NCI-H526 treated with DMSO at 0.1 percent for 48 hours (cell line): Measurements from ENCODE around the gene IQCM.
"Not testable (repeated sequence)": the region's sequence is repeated elsewhere in the genome, so short reads cannot be mapped to it uniquely, and the experiment has no call there.

Experiments
- DNase-seq: peaks from one replicate; lab custom pipeline; 2025; lab: John Stamatoyannopoulos, UW

Gene IQCM

DNA sequence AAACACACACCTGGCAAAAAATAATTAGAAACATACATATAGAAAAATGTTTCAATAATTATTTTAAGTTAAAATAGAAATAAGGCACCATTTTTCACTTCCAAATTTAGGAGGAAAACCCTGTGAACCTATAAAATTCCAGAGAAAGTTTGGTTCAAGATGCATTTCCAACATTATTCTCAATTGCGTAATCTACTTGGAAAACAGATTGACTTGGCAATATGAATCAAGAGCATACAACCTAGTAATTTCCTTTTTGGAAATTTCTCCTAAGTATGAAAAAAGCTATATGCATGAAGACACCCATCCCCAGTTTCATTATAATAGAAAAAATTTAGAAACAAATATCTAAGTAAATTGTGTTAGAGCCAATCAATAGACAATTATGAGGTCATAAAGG lies 242.9 kb downstream of the IQCM start:
- DNase-seq: no peak

DNA sequence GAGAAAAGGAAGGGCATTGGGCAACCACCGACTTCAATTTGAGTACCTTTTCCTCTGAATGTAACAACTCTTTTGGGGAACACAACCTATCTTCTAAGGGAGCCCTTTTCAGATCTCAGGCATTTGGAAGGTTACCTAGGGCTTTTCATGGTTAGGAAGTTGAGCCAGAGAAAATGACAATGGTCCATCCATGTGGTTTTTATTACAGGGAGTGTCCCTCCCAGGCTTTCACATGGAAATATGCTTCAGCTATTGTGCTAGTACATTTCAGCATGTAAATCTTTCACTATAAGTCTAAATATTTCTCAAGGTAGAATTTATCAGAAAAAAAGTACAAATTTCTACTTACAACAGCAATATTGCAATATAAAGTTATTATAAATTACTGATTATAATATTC lies 259.8 kb downstream of the IQCM start:
- DNase-seq: no peak

DNA sequence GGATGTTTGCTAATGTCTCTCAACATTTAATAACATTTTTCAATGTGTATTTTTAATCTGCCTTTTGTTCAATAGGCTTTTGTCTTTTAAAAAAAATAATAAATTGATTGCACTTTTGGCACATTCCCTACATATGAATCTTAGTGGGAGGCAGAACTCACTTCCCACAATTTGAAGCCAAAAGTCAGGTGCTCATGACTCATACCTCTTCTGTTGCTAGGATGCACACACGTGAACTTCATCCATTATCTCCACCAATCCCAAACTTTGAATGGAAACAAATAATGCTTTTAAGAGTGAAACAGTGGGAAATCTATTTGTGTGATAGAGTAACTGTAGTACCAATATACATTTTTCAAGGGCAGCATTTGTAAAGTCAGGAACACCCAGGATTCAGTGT lies 260.5 kb downstream of the IQCM start:
- no peak for DNase-seq

DNA sequence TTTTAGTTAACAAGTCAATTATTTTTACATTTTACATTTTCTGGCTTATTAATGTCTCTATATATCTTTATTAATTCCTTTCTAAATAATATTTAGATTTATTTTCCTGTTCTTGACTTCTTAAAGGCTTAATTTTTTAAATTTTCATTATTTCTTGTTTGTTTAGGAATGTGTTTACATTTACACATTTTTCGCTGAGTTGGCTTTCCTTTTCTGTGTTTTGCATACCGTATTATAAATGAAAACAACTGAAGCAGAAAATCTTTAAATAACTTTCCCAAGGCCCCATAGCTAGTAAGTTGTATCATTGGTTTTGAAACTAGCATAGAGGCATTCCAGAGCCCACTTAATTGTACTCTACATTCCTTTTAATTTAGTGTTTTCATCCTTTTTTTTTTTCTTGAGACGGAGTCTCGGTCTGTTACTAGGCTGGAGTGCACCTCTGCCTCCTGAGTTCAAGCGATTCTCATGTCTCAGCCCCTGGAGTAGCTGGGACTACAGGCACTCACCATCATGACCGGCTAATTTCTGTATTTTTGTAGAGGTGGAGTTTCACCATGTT lies 261.6 kb downstream of the IQCM start:
- DNase-seq: no peak

DNA sequence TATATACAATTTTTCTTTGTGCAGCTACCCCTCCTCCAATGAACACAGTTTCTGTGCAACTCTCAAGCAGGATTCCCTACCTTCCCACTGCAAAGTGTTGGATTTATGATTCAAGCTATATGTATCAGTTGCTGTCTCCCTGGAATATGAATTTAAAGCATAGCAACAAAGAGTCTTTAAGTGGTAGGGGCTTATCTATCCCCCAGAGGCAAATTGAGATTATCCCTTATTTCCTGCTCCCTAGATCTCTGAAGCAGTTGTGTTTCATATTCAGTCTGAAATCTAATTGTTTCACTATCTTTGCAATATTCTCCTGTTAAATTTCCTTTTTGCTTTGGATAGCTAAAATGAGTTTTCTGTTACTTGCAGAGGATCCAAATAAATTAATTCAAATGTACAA lies 263.0 kb downstream of the IQCM start:
- no peak for DNase-seq

DNA sequence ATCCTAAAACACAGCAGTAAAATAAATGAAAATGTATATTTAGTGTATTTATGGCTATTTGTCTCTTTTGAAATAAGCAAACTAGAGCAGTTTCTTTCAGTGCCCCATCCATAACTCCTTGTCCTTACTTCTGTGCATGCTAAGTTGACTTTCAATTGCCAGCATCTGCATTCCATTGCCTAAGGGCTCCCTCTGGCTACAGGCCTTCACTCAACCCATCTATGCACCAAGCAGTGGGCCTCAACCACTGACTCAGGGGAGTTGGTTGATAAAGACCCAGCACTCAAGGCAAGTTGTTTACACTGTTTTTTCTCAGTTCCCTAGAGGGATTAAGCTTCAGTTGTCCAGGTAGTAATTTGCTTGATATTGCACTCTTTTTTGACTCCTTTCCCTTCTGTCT lies 265.7 kb downstream of the IQCM start:
- no peak for DNase-seq

DNA sequence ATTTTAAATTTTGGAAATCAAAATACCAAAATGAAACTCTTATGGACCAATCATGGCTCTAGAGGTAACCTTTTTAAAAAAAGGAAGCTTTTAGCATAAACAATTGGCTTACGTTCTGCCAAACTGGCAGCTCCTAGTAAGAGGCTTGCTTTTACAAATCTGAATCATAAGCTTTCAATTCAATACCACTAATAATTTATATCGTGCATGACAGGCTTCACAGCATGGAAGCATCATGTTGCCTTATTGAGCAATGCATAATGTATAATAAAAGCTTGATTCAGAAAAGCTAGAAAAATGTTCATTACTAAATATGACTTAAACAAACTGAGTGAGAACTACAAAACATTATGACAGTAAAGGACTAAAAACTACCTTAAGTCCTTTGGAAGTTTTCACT lies 280.9 kb downstream of the IQCM start:
- no peak for DNase-seq

DNA sequence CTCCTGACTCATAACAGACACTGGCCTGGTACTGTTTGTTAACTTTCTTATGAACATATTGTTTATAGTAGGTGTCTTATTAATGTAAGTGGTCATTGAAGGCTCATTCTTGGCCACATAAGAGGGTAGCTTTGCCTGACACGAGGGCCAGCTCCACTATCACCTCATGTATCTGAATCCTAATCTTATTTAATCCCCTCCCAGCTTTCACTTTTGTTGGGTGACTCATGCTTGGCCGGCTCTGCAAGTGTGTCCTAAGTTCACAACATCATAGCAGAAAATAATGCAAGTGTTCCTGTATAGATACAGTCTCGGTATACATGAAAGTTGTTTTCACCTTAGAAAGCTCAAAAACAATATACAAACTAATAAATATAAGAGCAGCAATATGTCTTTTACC lies 283.8 kb downstream of the IQCM start:
- no peak for DNase-seq

DNA sequence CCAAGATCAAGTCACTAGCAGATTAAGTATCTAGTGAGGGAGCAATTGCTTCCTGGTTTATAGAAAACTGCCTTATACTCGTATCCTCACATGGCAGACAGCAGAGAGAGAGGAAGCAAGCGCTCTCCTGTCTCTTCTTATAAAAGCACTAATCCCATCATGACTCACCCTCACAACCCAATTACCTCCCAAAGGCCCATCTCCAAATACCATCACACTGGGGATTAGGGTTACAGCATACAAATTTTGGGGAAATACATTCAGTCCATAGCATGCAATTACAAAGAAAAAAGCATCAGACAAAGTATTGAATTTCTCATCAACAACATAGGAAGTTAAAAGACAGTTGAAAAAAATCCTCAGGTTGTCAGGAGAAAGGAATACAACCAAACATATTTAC lies 292.6 kb downstream of the IQCM start:
- DNase-seq: no peak

DNA sequence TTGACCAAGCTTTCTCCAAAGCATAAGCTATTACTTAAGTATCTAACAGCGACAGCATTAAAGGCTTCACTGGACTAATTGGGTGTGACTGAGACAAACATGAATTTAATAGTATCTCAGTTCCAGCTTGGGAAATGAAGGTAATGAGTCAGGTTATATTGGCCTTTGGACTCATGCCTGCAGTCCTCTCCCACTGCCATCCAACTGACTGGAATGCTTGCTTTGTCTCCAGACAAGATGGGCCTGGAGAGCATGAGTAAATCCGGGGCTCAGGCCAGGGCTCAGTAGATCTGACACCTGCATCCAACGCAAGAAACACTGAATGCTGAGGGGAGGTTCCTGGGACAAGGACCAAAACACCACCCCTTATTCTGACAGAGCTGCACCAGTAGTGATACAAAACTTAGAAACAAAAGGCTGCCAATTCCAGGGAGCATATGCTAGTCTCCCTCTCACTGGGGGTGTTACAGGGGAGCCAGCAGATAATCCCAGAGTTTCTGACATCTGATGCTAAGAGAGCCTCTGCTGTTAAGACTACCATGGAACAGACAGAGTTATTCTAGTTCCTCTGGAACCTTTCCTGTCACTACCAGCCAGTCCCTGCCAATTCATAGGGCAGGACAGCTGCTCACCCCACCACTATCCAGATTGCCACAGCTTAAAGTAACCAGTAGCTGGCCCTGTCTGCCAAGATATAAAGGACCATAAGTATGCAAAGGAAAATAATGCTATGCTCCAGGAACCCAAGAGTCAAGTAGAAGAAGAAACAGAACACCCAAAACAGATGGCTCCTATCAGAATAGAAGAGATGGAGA lies 293.8 kb downstream of the IQCM start:
- no peak for DNase-seq

DNA sequence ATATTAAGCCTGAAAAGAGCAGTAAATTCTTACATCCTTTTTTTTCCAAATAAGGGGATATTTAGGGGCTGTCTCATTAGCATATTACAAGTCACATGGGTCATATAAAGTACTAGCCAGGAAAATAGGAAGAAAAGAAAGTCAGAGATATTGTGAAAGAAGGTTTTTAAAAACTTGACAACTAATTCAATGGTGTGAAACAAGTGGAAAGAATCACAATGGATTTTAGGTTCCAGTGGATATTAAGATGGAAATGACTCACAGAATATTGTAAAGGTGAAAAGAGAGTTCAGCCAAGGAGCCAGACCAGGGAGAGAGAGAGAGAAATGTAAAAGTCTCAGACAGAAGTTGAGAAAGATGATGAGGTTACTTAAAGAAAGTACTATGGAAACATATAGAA lies 297.2 kb downstream of the IQCM start:
- DNase-seq: no peak

DNA sequence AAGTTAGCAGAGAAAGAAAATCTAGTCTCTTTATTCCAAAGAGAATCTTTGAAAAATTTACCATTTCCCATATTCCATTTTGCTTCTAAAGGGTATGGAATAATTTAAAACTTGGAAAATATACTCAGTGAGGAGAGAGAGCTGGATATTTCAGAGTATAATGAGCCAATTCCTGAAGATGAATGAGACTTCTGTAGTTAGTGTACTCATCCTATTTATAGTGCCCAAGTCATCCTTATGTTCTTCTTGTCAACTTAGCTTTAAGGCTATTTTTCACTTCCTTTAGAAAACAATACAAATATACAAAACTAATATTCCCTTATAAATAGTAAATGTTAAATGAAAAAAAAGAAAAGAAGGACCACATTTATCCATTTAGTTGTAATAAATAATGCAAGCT lies 302.6 kb downstream of the IQCM start:
- no peak for DNase-seq

DNA sequence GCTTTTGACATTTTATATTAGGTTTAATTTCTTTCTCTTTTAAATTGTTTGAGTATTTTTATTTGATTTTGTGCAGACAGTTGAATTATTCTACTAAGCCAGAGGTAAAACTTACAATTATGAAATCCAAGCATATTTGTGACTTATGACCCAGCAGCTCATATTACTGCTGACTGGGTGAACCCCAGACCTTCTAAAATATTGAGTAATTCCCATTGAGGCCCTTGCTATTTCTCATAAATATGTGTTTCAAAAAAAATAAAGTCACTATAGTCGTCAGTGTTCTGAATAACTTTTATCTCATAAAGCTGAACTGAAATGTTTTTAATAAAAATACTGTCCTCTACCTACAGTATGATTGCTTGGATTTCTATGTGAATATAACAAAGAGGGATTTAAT lies 303.1 kb downstream of the IQCM start:
- DNase-seq: no peak

DNA sequence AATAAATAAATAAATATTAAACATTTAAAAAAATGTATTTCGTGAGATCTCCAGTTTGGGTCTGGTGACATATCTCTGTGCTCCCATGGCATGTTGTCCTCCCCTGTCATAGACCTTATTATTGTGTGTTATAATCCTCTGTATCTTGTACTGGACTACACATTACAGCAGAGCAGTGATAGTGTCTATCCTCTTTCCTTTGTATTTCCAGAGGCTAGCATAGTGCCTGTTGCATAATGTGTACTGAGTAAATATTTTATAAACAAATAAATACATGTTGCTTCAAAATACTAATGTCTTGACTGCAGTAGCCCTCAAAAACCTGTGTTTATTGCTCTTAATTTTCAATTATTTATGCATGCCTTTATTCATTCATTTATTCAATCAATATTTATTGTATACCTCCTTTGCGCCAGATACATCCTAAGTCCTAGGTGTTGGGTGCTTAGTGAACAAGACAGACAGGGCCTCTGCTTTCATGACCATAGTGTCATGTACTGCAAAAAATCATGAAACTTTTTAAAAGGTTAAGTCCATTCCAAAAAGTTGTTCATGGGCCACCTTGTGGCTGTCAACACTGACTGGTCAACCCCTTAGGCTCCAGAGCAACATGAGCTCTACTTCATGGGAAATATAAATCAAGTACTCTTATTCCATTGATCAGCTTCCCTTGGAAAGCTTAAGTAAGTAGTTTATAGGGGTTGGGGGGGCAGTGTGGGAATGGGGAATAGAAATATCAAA lies 303.9 kb downstream of the IQCM start:
- DNase-seq: no peak

DNA sequence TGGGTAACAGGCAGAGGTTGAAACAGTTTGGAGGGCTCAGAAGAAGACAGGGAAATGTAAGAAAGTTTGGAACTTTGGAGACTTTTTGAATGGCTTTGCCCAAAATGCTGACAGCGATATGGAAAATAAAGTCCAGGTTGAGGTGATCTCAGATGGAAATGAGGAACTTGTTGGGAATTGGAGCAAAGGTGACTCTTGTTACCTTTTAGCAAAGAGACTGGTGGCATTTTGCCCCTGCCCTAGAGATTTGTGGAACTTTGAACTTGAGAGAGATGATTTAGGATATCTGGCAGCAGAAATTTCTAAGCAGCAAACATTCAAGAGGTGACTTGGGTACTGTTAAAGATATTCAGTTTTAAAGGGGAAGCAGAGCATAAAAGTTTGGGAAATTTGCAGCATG lies 308.3 kb downstream of the IQCM start:
- not testable (repeated sequence) for DNase-seq

DNA sequence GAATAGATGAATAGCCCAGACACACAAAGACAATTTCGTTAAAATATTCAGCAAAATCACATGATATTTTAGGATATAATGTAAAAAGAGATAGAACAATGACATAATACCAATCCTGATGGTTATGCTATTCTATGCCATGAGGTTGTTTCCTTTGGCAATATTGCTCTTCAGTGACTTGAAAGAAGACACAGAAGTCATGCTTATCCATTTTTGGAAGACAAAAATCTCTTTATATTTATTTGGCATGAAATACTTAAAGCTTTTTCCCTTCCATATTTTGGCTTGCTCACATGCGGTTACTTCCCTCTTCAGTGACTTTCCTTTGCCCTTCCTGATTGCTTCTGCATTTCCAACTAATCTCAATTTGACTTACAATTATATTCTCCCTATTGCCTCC lies 314.8 kb downstream of the IQCM start:
- DNase-seq: no peak

DNA sequence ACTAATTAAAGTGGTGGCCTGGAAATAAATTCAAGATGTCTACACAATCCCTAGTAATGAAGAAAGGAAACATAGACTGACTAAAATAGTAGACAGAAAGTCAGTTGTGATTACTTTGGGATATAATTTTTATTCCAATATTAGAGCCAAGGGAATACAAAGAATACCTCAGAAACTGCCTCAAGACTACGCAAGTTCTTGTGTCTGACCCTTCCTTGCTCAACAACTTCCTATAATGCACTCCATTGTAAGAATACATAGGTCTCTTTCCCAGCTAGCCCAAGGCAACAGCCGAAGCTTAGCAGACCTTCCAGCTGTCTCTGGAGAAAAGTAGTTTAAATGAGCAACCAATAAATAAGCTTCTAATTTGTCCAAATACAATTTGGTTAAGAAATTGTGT lies 315.9 kb downstream of the IQCM start:
- DNase-seq: no peak

DNA sequence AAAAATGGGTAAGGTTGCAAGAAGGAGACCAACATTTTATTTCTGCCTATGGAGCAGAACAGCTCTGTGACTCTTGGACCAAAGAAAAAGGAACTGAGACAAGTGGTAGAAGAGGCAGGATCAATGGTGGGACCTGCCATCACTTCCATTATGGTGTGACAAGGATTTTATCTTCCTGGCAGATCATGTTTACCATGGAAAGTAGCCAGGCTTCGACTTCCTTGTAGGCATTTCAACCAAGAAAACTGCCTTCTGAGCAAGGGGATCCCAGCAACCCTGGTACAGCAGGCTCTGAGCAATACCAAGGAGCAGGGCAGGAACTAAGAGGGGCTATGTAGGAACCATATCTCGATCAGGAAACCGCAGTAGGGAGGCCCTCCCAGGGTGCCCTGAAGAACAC lies 317.4 kb downstream of the IQCM start:
- DNase-seq: no peak

DNA sequence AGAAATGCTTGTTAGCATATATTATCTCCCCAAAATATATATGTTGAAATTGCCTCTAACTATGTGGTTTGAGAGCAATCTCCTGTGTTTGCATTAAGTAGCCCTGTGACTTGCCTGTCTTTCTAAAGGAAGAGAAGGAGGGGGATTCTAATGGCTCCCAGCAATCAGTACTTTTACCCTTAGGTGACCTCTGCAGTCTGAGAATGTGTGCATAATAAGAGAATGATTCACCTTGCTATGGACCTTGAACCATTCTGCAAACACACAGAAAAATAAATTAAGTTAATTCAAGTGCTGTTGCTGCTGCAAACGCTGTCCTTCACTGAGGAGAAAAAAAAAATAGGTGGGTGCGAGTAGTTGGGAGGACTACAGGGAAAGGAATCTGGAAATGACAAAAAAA lies 322.2 kb downstream of the IQCM start:
- no peak for DNase-seq

DNA sequence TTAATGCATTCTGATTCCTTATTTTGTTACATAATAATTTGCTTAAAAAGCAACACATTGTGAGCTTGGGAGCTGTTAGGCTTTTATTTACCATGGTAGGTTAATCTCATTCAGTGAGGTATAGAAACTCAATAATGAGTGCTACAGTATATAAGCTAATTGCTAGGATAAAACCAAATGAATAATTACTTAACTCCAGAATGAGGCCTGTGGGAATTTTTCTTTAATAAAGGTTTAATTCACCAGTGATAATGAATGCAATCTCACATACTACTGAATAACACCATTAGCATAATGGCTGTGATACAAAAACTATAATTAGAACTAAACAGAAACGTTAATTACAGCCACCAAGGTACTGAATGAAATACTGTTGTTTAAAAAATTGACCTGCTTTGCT lies 326.3 kb downstream of the IQCM start:
- no peak for DNase-seq

DNA sequence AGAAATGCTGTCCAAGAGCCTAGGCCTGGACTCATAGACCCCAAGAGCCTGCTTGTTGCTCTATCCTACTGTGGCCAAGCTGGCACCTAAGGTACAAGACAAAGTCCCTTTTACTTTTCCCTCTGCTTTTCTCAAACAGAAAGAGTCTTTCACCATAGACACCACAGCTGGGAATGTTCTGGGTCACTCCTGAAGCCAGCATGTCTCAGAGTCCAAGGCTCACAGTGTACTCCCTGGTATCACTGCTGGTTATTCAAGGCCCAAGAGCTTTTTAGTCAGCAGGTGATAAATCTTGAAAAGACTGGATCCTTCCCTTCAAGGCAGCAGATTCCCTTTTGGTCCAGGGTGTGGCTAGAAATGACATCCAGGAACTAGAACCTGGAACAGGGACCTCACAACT lies 328.8 kb downstream of the IQCM start:
- no peak for DNase-seq

DNA sequence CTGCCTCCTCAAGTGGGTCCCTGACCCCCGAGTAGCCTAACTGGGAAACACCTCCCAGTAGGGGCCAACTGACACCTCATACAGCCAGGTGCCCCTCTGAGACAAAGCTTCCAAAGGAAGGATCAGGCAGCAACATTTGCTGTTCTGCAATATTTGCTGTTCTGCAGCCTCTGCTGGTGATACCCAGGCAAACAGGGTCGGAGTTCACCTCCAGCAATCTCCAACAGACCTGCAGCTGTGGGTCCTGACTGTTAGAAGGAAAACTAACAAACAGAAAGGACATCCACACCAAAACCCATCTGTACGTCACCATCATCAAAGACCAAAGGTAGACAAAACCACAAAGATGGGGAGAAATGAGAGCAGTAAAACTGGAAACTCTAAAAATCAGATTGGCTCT lies 347.0 kb downstream of the IQCM start:
- DNase-seq: not testable (repeated sequence)

DNA sequence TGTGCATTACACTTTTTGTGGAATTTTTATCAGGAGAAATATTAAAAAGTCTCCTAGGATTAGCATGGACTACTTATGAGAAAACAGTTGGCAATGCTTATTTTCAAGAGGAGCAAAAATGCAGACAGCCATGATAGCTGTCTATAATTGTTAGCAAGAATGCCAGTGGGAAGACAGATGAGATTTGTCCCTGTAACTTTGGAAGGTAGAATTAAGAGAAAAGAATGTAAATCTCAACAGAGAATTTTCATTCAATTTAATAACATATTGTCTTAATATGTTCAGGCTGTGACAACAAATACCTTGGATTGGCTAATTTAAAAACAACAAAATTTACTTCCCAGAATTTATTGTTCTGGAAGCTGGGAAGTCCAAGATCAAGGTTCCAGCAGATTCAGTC lies 349.2 kb downstream of the IQCM start:
- DNase-seq: no peak
